Uterus (tissue), 4 donors: ENCODE measurements around the gene GMDS. TPM values are rescaled to one million over a fixed set of nuclear protein-coding genes. Genes with fewer than 3 reads are reported as not detected.

Experiments used
- DNase-seq, 2 donors: peaks; one replicate each; pipeline ENCODE4 v3.0.0-alpha.2; 2019 to 2020
- H3K27ac ChIP-seq, 2 donors: fragments of 200-600 bp; sonication (generic); 1 replicate in 1 of 2; 2 replicates in 1 of 2; pipeline ENCODE4 v1.5.1; 2016 to 2018
- H3K27me3 ChIP-seq, 2 donors: fragments of 200-600 bp; sonication (generic); one replicate each; pipeline ENCODE4 v1.5.1; 2018 to 2019; ENCODE audit warnings: control low read depth in 1 of 2
- H3K36me3 ChIP-seq, 2 donors: fragments of 200-600 bp; sonication (generic); one replicate each; pipeline ENCODE4 v1.5.1; 2019; ENCODE audit warnings: control low read depth in 1 of 2
- H3K4me1 ChIP-seq, 2 donors: fragments of 200-600 bp; sonication (generic); one replicate each; pipeline ENCODE4 v1.5.1; 2018 to 2019; ENCODE audit warnings: control low read depth in 1 of 2
- H3K4me3 ChIP-seq, 2 donors: fragments of 200-600 bp; sonication (generic); 1 replicate in 1 of 2; 2 replicates in 1 of 2; pipeline ENCODE4 v1.5.1; 2018 to 2019; ENCODE audit warnings: mild to moderate bottlenecking in 1 of 2
- H3K9me3 ChIP-seq, 2 donors: fragments of 200-600 bp; sonication (generic); one replicate each; pipeline ENCODE4 v1.5.1; 2019; ENCODE audit warnings: control low read depth in 1 of 2
- CTCF ChIP-seq, 4 experiments: fragments of 200-600 bp in 2 of 4; fragments of 450-650 bp in 2 of 4; sonication (generic) in 2 of 4; IDR thresholded peaks; one replicate each; pipeline ENCODE4 v1.5.1; 2016 to 2019; ENCODE audit warnings: antibody characterized with exemption in 4 of 4, mild to moderate bottlenecking in 2 of 4, moderate library complexity in 1 of 4
- POLR2A ChIP-seq, 2 donors: fragments of 450-650 bp; IDR thresholded peaks; one replicate each; pipeline ENCODE4 v1.6.1; 2016; ENCODE audit warnings: antibody characterized with exemption in 2 of 2, mild to moderate bottlenecking in 1 of 2, moderate library complexity in 1 of 2
- intact Hi-C: fragments of 100-400 bp; cut with DNase I; formaldehyde crosslinking; loops from one replicate; pipeline ENCODE4 v1.15.1; 2023; ENCODE audit warnings: low total_unique reads
- total RNA-seq, 4 donors: library from RNA; depleted of rRNA in 3 of 4; stranded (reverse); fragments of >200 nt in 3 of 4; gene quantifications; one replicate each; pipeline versions ENCODE4 v1.1.0 to v1.2.4, GENCODE V29; 2014 to 2023
- donor health status: DM: yes; HTN: yes; CAD: no.

GMDS gene
- total RNA-seq, 4 donors from 2014 or later, result 5.3 to 17.4 (median 12.9) TPM

GRCh38 chr6:2119275-2119674 lies 126.1 kb downstream of the GMDS start:
- Histone ChIP-seq H3K9me3 (no peaks in the 10 kb centered on the region), H3K4me3 (no peak overlapping the region), H3K27ac (no peak overlapping the region), H3K27me3 (no peaks in the 10 kb centered on the region), H3K4me1 (no peaks in the 10 kb centered on the region), H3K36me3 (no peaks in the 10 kb centered on the region)
- DNase-seq, result no peak
- no peak for TF ChIP-seq POLR2A (IDR thresholded peaks at IDR 0.05)
- no peak for TF ChIP-seq CTCF (IDR thresholded peaks at IDR 0.05)
- intact Hi-C loops, result no loop called here

GRCh38 chr6:2118136-2118535 lies 127.3 kb downstream of the GMDS start:
- Histone ChIP-seq H3K27me3 (no peaks in the 10 kb centered on the region), H3K4me1 (no peaks in the 10 kb centered on the region), H3K27ac (no peak overlapping the region), H3K4me3 (no peak overlapping the region), H3K9me3 (no peaks in the 10 kb centered on the region), H3K36me3 (no peaks in the 10 kb centered on the region)
- TF ChIP-seq CTCF (IDR thresholded peaks at IDR 0.05), result no peak
- TF ChIP-seq POLR2A (IDR thresholded peaks at IDR 0.05), result no peak
- no peak for DNase-seq
- intact Hi-C loops, result no loop called here

GRCh38 chr6:2117447-2117846 lies 128.0 kb downstream of the GMDS start:
- intact Hi-C loops, result no loop called here
- no peak for TF ChIP-seq POLR2A (IDR thresholded peaks at IDR 0.05)
- no peak for TF ChIP-seq CTCF (IDR thresholded peaks at IDR 0.05)
- no peak for DNase-seq

GRCh38 chr6:2116496-2116895 lies 128.9 kb downstream of the GMDS start:
- no peak for TF ChIP-seq CTCF (IDR thresholded peaks at IDR 0.05)
- TF ChIP-seq POLR2A (IDR thresholded peaks at IDR 0.05), result no peak
- Histone ChIP-seq H3K27me3 (no peaks in the 10 kb centered on the region), H3K4me1 (no peaks in the 10 kb centered on the region), H3K36me3 (no peaks in the 10 kb centered on the region), H3K27ac (no peak overlapping the region), H3K9me3 (no peaks in the 10 kb centered on the region), H3K4me3 (no peak overlapping the region)
- intact Hi-C loops, result no loop called here
- no peak for DNase-seq

More at GRCh38 chr6:2117447-2117846, 128.0 kb downstream of the GMDS start:
- Histone ChIP-seq H3K27me3 (no peaks in the 10 kb centered on the region), H3K4me3 (no peak overlapping the region), H3K9me3 (no peaks in the 10 kb centered on the region), H3K27ac (no peak overlapping the region), H3K36me3 (no peaks in the 10 kb centered on the region), H3K4me1 (no peaks in the 10 kb centered on the region)

GRCh38 chr6:2114100-2114499 lies 131.3 kb downstream of the GMDS start:
- H3K4me1 ChIP-seq, result no peaks in the 10 kb centered on the region

More at GRCh38 chr6:2114100-2114499, 131.3 kb downstream of the GMDS start:
- intact Hi-C loops, result no loop called here
- H3K9me3 ChIP-seq, result no peaks in the 10 kb centered on the region
- H3K27ac ChIP-seq, result no peak overlapping the region
- H3K36me3 ChIP-seq, result no peaks in the 10 kb centered on the region
- DNase-seq, result no peak
- no peak for TF ChIP-seq POLR2A (IDR thresholded peaks at IDR 0.05)
- no peak for TF ChIP-seq CTCF (IDR thresholded peaks at IDR 0.05)
- no peak overlapping the region for H3K4me3 ChIP-seq
- no peaks in the 10 kb centered on the region for H3K27me3 ChIP-seq
